Ishikawa (cell line): ENCODE results near the gene IFI35.

Experiments
- EP300 ChIP-seq: IDR thresholded peaks from 2 replicates; pipeline ENCODE4 v1.6.1; 2012; ENCODE audit warnings: borderline replicate concordance
- FOXM1 ChIP-seq: IDR thresholded peaks from 2 replicates; pipeline ENCODE4 v1.6.1; 2012; ENCODE audit warnings: low read depth, borderline replicate concordance
- MAX ChIP-seq: IDR thresholded peaks from 2 replicates; pipeline ENCODE4 v1.6.1; 2012
- RAD21 ChIP-seq: IDR thresholded peaks from 2 replicates; pipeline ENCODE4 v1.6.1; 2012; ENCODE audit warnings: low read depth
- TAF1 ChIP-seq: IDR thresholded peaks from 2 replicates; pipeline ENCODE4 v1.6.1; 2012; ENCODE audit warnings: low read depth, mild to moderate bottlenecking

- TF ChIP-seq RAD21 (no peak), TAF1 (no peak), EP300 (no peak), FOXM1 (no peak), MAX (no peak)
Measured at GRCh38 chr17:42992872-42993271, 13.7 kb upstream of the IFI35 start.
